Prostate gland (tissue), 2 donors: ENCODE results near the gene EPB41L4A.

Experiments used
- CTCF ChIP-seq, 4 experiments: fragments of 200-600 bp in 2 of 4; fragments of 450-650 bp in 2 of 4; sonication (generic) in 2 of 4; IDR thresholded peaks; 1 replicate in 3 of 4; 2 replicates in 1 of 4; pipeline ENCODE4 v1.5.1; 2016 to 2019; ENCODE audit warnings: antibody characterized with exemption in 4 of 4, mild to moderate bottlenecking in 2 of 4, moderate library complexity in 2 of 4
- POLR2A ChIP-seq: fragments of 450-650 bp; IDR thresholded peaks from one replicate; pipeline ENCODE4 v1.6.1; 2016; ENCODE audit warnings: antibody characterized with exemption, mild to moderate bottlenecking
- POLR2AphosphoS5 ChIP-seq: sonication (generic); formaldehyde crosslinking; IDR thresholded peaks from one replicate; pipeline ENCODE4 v1.6.1; 2017; ENCODE audit warnings: antibody characterized with exemption

GRCh38 chr5:112379542-112380325 lies 39.3 kb downstream of the EPB41L4A start:
- no peak for TF ChIP-seq CTCF (IDR thresholded peaks at IDR 0.05)
- no peak for TF ChIP-seq POLR2A
- no peak for TF ChIP-seq POLR2AphosphoS5
